Tibial artery (tissue), 4 donors: ENCODE measurements around the gene SMYD1.

Source experiments
- DNase-seq, 2 donors: peaks; one replicate each; pipeline ENCODE4 v3.0.0-alpha.2; 2019
- H3K27ac ChIP-seq, 2 donors: fragments of 200-600 bp; sonication (generic) in 1 of 2; 1 replicate in 1 of 2; 2 replicates in 1 of 2; pipeline ENCODE4 v1.5.1; 2018 to 2019; ENCODE audit warnings: mild to moderate bottlenecking in 1 of 2
- H3K27me3 ChIP-seq, 2 donors: fragments of 200-600 bp; sonication (generic) in 1 of 2; one replicate each; pipeline versions ENCODE4 v1.5.1 to v1.6.0; 2016 to 2019
- H3K36me3 ChIP-seq, 3 donors: fragments of 200-600 bp; sonication (generic) in 2 of 3; one replicate each; pipeline ENCODE4 v1.5.1; 2016 to 2019; ENCODE audit warnings: mild to moderate bottlenecking in 2 of 3
- H3K4me1 ChIP-seq, 4 donors: fragments of 200-600 bp; sonication (generic) in 2 of 4; 1 replicate in 3 of 4; 2 replicates in 1 of 4; pipeline ENCODE4 v1.5.1; 2016 to 2019
- H3K4me3 ChIP-seq, 2 donors: fragments of 200-600 bp; sonication (generic) in 1 of 2; 1 replicate in 1 of 2; 2 replicates in 1 of 2; pipeline ENCODE4 v1.5.1; 2018 to 2019; ENCODE audit warnings: mild to moderate bottlenecking in 2 of 2
- H3K9me3 ChIP-seq, 3 donors: fragments of 200-600 bp; sonication (generic) in 1 of 3; one replicate each; pipeline ENCODE4 v1.5.1; 2016 to 2019
- intact Hi-C: fragments of 100-400 bp; cut with DNase I; formaldehyde crosslinking; loops from one replicate; pipeline ENCODE4 v1.15.0; 2023; ENCODE audit warnings: low total_unique reads
- TF ChIP-seq, protein P1 (sequence below), 2 experiments: fragments of 200-600 bp in 1 of 2; fragments of 450-650 bp in 1 of 2; IDR thresholded peaks; one replicate each; pipeline ENCODE4 v1.5.1; 2017 to 2019; ENCODE audit warnings: antibody characterized with exemption in 2 of 2, mild to moderate bottlenecking in 1 of 2, moderate library complexity in 1 of 2

SMYD1 gene

DNA sequence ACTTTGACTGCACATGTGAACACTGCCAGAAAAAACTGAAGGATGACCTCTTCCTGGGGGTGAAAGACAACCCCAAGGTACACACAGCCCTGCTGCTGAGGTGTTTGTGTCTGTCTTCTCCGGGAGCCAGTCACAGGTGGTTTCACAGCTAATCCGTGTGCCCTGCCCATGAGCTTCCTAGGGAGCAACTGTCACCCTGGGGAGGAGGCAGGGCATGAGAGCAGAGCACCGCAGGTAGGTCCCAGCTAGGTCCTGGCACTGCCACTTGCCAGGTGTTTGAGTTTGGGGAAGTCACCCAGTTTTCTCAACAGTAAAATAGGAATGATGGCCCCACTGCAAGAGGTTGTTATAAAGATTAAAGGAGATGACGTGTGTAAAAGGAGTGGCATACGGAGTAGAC is 29.1 kb downstream of the SMYD1 start:
- DNase-seq: no peak
- no peaks in the 10 kb centered on the region for H3K27me3 ChIP-seq
- intact Hi-C loops: no loop called here
- no peak overlapping the region for H3K27ac ChIP-seq
- no peaks in the 10 kb centered on the region for H3K36me3 ChIP-seq
- no peaks in the 10 kb centered on the region for H3K9me3 ChIP-seq
- TF ChIP-seq, protein P1, sequence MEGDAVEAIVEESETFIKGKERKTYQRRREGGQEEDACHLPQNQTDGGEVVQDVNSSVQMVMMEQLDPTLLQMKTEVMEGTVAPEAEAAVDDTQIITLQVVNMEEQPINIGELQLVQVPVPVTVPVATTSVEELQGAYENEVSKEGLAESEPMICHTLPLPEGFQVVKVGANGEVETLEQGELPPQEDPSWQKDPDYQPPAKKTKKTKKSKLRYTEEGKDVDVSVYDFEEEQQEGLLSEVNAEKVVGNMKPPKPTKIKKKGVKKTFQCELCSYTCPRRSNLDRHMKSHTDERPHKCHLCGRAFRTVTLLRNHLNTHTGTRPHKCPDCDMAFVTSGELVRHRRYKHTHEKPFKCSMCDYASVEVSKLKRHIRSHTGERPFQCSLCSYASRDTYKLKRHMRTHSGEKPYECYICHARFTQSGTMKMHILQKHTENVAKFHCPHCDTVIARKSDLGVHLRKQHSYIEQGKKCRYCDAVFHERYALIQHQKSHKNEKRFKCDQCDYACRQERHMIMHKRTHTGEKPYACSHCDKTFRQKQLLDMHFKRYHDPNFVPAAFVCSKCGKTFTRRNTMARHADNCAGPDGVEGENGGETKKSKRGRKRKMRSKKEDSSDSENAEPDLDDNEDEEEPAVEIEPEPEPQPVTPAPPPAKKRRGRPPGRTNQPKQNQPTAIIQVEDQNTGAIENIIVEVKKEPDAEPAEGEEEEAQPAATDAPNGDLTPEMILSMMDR (IDR thresholded peaks at IDR 0.05): no peak
- no peak overlapping the region for H3K4me3 ChIP-seq
- H3K4me1 ChIP-seq: no peaks in the 10 kb centered on the region

- Histone ChIP-seq H3K27ac (no peak overlapping the region), H3K4me1 (no peaks in the 10 kb centered on the region)
- intact Hi-C loops: no loop called here
Measured at GRCh38 chr2:88097192-88097591, 29.6 kb downstream of the SMYD1 start.

DNA sequence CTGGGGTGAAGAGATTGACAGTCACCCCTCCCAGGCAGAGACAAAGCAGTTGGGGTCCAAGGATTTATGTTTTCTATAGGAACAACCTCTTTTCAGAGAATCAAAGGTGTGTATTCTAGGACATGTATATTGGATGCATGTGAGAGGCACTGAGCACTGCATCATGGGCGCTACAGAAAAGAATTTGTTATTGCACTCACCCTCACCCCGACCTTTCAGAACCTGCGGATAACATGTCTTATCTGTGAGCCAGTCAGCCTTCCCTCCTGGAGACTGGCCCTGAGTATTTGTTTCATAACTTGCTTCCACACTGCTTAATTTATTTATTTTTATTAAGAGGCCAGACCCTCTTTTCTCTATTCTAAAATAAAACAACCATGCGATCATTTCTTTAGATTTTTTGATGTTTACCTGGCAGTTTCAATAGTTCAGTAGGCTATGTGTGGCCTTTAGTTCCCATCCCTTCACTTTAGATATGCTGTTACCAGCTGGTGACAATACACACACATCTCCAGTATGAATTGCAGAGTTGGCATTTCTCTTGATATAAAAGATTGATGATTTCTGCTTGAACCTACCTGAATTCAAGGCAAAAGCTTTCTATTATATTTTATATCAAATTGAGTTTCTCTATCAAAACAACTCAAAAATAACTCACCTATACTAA is 30.4 kb downstream of the SMYD1 start:
- H3K27me3 ChIP-seq: no peaks in the 10 kb centered on the region
- intact Hi-C loops: no loop called here
- no peaks in the 10 kb centered on the region for H3K4me1 ChIP-seq
- DNase-seq: no peak
- no peaks in the 10 kb centered on the region for H3K36me3 ChIP-seq
- no peaks in the 10 kb centered on the region for H3K9me3 ChIP-seq
- no peak overlapping the region for H3K27ac ChIP-seq
- TF ChIP-seq, protein P1 (IDR thresholded peaks at IDR 0.05): no peak
- no peak overlapping the region for H3K4me3 ChIP-seq

More at GRCh38 chr2:88097192-88097591, 29.6 kb downstream of the SMYD1 start:
- Histone ChIP-seq H3K4me3 (no peak overlapping the region), H3K9me3 (no peaks in the 10 kb centered on the region), H3K36me3 (no peaks in the 10 kb centered on the region), H3K27me3 (no peaks in the 10 kb centered on the region)
- no peak for DNase-seq
- TF ChIP-seq, protein P1 (IDR thresholded peaks at IDR 0.05): no peak

GRCh38 chr2:88098558-88098900 is 30.9 kb downstream of the SMYD1 start:
- Histone ChIP-seq H3K27me3 (no peaks in the 10 kb centered on the region), H3K36me3 (no peaks in the 10 kb centered on the region), H3K9me3 (no peaks in the 10 kb centered on the region), H3K27ac (no peak overlapping the region), H3K4me3 (no peak overlapping the region), H3K4me1 (no peaks in the 10 kb centered on the region)
- no peak for DNase-seq
- TF ChIP-seq, protein P1 (IDR thresholded peaks at IDR 0.05): no peak
- intact Hi-C loops: no loop called here

- H3K27me3 ChIP-seq: no peaks in the 10 kb centered on the region
- TF ChIP-seq, protein P1 (IDR thresholded peaks at IDR 0.05): no peak
- no peaks in the 10 kb centered on the region for H3K36me3 ChIP-seq
- H3K4me3 ChIP-seq: no peak overlapping the region
- DNase-seq: no peak
- no peaks in the 10 kb centered on the region for H3K9me3 ChIP-seq
- no peaks in the 10 kb centered on the region for H3K4me1 ChIP-seq
- intact Hi-C loops: no loop called here
- no peak overlapping the region for H3K27ac ChIP-seq
Measured at GRCh38 chr2:88099798-88100488, 32.3 kb downstream of the SMYD1 start.
